ENCODE measurements around the gene RPRML.
"Not testable (repeated sequence)": the region's sequence is repeated elsewhere in the genome, so short reads cannot be mapped to it uniquely, and the experiment has no call there.

The RPRML gene

GRCh38 chr17:46979147-46979863 lies at the start of gene RPRML:
TSS of gene RPRML (minus strand) at chr17:46979253. CDS start at chr17:46979007, 246 bp downstream.
- DNase-seq (ENCODE audit: low read depth, low spot score) = no peak
- H3K4me3 ChIP-seq (ENCODE audit: low read depth, low read length) = peak within 1 kb of the TSS; percentile 41
- CTCF ChIA-PET = no interaction called here
- TF ChIP-seq CTCF (IDR thresholded peaks at IDR 0.05; ENCODE audit: insufficient read depth, low read length, missing control alignments) = no peak
- POLR2A ChIA-PET = no interaction called here

GRCh38 chr17:47016966-47017365 lies 37.9 kb upstream of the RPRML start:
- POLR2A ChIA-PET = not testable (repeated sequence)

GRCh38 chr17:47013341-47013740 lies 34.3 kb upstream of the RPRML start:
- no peak for TF ChIP-seq CTCF (IDR thresholded peaks at IDR 0.05; ENCODE audit: insufficient read depth, low read length, missing control alignments)
- ChIA-PET CTCF (interaction anchor here (1.3 to 1.8 kb wide), 2 partner anchors 16 to 71 kb away, joined by 3 to 6 read pairs; no protein-coding TSS in a partner anchor), POLR2A (no interaction called here)
- H3K4me3 ChIP-seq (ENCODE audit: low read depth, low read length) = no peak overlapping the region
- peak; percentile 26 for DNase-seq (ENCODE audit: low read depth, low spot score)

More at GRCh38 chr17:47016966-47017365, 37.9 kb upstream of the RPRML start:
- H3K4me3 ChIP-seq (ENCODE audit: low read depth, low read length); CTCF ChIA-PET; DNase-seq (ENCODE audit: low read depth, low spot score): not testable (repeated sequence)

GRCh38 chr17:47012457-47012856 lies 33.4 kb upstream of the RPRML start:
- TF ChIP-seq CTCF (IDR thresholded peaks at IDR 0.05; ENCODE audit: insufficient read depth, low read length, missing control alignments) = no peak
- no peak for DNase-seq (ENCODE audit: low read depth, low spot score)
- no peak overlapping the region for H3K4me3 ChIP-seq (ENCODE audit: low read depth, low read length)
- ChIA-PET POLR2A (no interaction called here), CTCF (interaction anchor here (1.0 to 1.8 kb wide), 2 partner anchors 12 to 71 kb away, joined by 6 read pairs; no protein-coding TSS in a partner anchor)

GRCh38 chr17:47009759-47010594 lies 30.9 kb upstream of the RPRML start:
- no peak overlapping the region for H3K4me3 ChIP-seq (ENCODE audit: low read depth, low read length)
- CTCF ChIA-PET = interaction anchor here (1.1 to 2.8 kb wide), 2 partner anchors 10 to 67 kb away, joined by 3 to 17 read pairs; no protein-coding TSS in a partner anchor
- no peak for DNase-seq (ENCODE audit: low read depth, low spot score)
- POLR2A ChIA-PET = no interaction called here
- no peak for TF ChIP-seq CTCF (IDR thresholded peaks at IDR 0.05; ENCODE audit: insufficient read depth, low read length, missing control alignments)

- no peak for TF ChIP-seq CTCF (IDR thresholded peaks at IDR 0.05; ENCODE audit: insufficient read depth, low read length, missing control alignments)
- POLR2A ChIA-PET = no interaction called here
- CTCF ChIA-PET = interaction anchor here (1.1 to 6.0 kb wide), 5 partner anchors 10 to 171 kb away, joined by 3 to 32 read pairs (median 4); no protein-coding TSS in a partner anchor
- no peak overlapping the region for H3K4me3 ChIP-seq (ENCODE audit: low read depth, low read length)
- no peak for DNase-seq (ENCODE audit: low read depth, low spot score)
These were observed 25.9 kb upstream of the RPRML start for GRCh38 chr17:47004906-47005305.

- CTCF ChIA-PET = interaction anchor here (1.5 to 6.0 kb wide), 2 partner anchors 42 to 61 kb away, joined by 3 to 32 read pairs; no protein-coding TSS in a partner anchor
- POLR2A ChIA-PET; H3K4me3 ChIP-seq (ENCODE audit: low read depth, low read length); DNase-seq (ENCODE audit: low read depth, low spot score): not testable (repeated sequence)
These were observed 24.8 kb upstream of the RPRML start for GRCh38 chr17:47003864-47004263.

Data from AG04449 (cell line).